GM12872 (cell line): ENCODE data around the gene CUTC.
A peak's percentile ranks its signal among the peaks of the same experiment; 100 is the strongest.

Experiments
- CTCF ChIP-seq: IDR thresholded peaks from 3 replicates; pipeline ENCODE4 v1.5.1; 2011; ENCODE audit warnings: low read depth, mild to moderate bottlenecking, low read length, moderate library complexity; ENCODE audit not compliant: insufficient read depth

Gene CUTC

GRCh38 chr10:99731306-99732032, 565 bp upstream of the CUTC start:
- TF ChIP-seq CTCF: peak; percentile 33; the same call in 2 of the 3 replicates

- TF ChIP-seq CTCF: no peak
These were observed 1.3 kb downstream of the CUTC start for GRCh38 chr10:99733366-99733765.

GRCh38 chr10:99740260-99740659, 8.2 kb downstream of the CUTC start:
- TF ChIP-seq CTCF: no peak

GRCh38 chr10:99740933-99741559, 9.0 kb downstream of the CUTC start:
- no peak for TF ChIP-seq CTCF

GRCh38 chr10:99742254-99742653, 10.2 kb downstream of the CUTC start:
- TF ChIP-seq CTCF: no peak

GRCh38 chr10:99742701-99743100, 10.7 kb downstream of the CUTC start:
- TF ChIP-seq CTCF: no peak

GRCh38 chr10:99743841-99744240, 11.8 kb downstream of the CUTC start:
- TF ChIP-seq CTCF: no peak
